GM12865 (cell line): Measurements from ENCODE around the gene INTS2.

ENCODE experiments used
- DNase-seq: peaks from one replicate; pipeline ENCODE4 v3.0.0; 2010; ENCODE audit warnings: low read depth
- H3K4me3 ChIP-seq: 2 replicates; pipeline ENCODE4 v1.5.1; 2011; ENCODE audit warnings: mild to moderate bottlenecking, low read depth, low read length, control low read depth
- CTCF ChIP-seq: IDR thresholded peaks from 2 replicates; pipeline ENCODE4 v1.5.1; 2011; ENCODE audit warnings: low read length, control low read depth, low read depth, inconsistent platforms; ENCODE audit not compliant: insufficient read depth; ENCODE audit errors: missing control alignments

The INTS2 gene

GRCh38 chr17:61966191-61966590, 38.4 kb upstream of the INTS2 start:
- no peak for TF ChIP-seq CTCF
- no peak overlapping the region for H3K4me3 ChIP-seq
- no peak for DNase-seq

- no peak overlapping the region for H3K4me3 ChIP-seq
- no peak for DNase-seq
- TF ChIP-seq CTCF = no peak
Observed at GRCh38 chr17:61955619-61956018, 27.8 kb upstream of the INTS2 start.

GRCh38 chr17:61947367-61948078, 19.7 kb upstream of the INTS2 start:
- H3K4me3 ChIP-seq = no peak overlapping the region
- DNase-seq = no peak
- TF ChIP-seq CTCF = no peak

- TF ChIP-seq CTCF = no peak
- H3K4me3 ChIP-seq = no peak overlapping the region
- DNase-seq = no peak
Observed at GRCh38 chr17:61946359-61946758, 18.6 kb upstream of the INTS2 start.

- TF ChIP-seq CTCF = no peak
- DNase-seq = no peak
- no peak overlapping the region for H3K4me3 ChIP-seq
Observed at GRCh38 chr17:61943117-61943516, 15.3 kb upstream of the INTS2 start.

- H3K4me3 ChIP-seq = no peak overlapping the region
- no peak for DNase-seq
- TF ChIP-seq CTCF = no peak
Observed at GRCh38 chr17:61942085-61942484, 14.3 kb upstream of the INTS2 start.

GRCh38 chr17:61928101-61928436, 287 bp upstream of the INTS2 start:
- DNase-seq = no peak
- no peak for TF ChIP-seq CTCF
- peak overlapping the region; percentile 88 for H3K4me3 ChIP-seq
